ENCODE results near the gene C16orf95. TPM values are rescaled to one million over a fixed set of nuclear protein-coding genes. Genes with fewer than 3 reads are reported as not detected.

The C16orf95 gene
- total RNA-seq, 1 donor from 2014 or later = 6.8 TPM

DNA sequence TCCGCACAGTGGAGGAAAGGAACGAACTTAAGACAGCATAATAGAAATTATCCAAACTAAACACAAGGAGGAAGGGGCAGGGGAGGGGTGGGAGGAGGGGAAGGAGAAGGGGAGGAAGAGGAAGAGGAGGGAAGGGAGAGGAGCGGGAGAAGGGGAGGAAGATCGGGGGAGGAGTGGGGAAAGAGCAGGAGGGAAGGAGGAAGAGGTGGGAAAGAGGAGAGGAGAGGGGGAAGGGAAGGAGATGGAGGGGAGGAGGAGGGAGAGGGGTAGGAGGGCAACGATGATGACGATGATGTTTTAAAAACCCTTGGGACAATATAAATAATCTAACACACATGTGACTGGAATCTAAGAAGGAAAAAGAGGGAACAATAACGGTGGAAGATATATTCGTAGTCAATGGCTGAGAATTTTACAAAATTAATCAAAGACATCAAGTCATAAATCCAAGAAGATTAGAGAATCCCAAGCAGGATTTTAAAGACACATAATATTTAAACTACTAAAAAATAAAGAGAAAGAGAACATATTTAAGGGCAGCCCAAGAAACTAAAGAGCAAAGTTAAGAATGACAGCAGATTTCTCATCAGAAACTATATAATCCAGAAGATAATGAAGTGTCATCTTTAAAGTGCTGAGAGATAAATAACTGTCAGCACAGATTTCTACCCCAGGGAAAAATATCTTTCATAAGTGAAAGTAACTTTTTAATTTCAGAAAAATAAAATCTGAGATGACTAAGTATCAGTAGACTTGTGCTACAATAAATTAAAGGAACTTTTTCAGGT lies 30.2 kb downstream of the C16orf95 start:
- TF ChIP-seq, protein P1, sequence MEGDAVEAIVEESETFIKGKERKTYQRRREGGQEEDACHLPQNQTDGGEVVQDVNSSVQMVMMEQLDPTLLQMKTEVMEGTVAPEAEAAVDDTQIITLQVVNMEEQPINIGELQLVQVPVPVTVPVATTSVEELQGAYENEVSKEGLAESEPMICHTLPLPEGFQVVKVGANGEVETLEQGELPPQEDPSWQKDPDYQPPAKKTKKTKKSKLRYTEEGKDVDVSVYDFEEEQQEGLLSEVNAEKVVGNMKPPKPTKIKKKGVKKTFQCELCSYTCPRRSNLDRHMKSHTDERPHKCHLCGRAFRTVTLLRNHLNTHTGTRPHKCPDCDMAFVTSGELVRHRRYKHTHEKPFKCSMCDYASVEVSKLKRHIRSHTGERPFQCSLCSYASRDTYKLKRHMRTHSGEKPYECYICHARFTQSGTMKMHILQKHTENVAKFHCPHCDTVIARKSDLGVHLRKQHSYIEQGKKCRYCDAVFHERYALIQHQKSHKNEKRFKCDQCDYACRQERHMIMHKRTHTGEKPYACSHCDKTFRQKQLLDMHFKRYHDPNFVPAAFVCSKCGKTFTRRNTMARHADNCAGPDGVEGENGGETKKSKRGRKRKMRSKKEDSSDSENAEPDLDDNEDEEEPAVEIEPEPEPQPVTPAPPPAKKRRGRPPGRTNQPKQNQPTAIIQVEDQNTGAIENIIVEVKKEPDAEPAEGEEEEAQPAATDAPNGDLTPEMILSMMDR (conservative IDR thresholded peaks at IDR 0.05) = no peak
- Mint-ChIP-seq H3K4me1 (no peaks in the 10 kb centered on the region), H3K27ac (ENCODE audit: unreplicated experiment) (no peak overlapping the region), H3K27me3 (ENCODE audit: low read depth) (no peaks in the 10 kb centered on the region), H3K9me3 (peaks cover 6% of the 10 kb centered on the region), H3K36me3 (ENCODE audit: low read depth) (peaks cover 7% of the 10 kb centered on the region), H3K4me3 (no peak overlapping the region)
- no peak for DNase-seq (ENCODE audit: low read depth, low spot score)

DNA sequence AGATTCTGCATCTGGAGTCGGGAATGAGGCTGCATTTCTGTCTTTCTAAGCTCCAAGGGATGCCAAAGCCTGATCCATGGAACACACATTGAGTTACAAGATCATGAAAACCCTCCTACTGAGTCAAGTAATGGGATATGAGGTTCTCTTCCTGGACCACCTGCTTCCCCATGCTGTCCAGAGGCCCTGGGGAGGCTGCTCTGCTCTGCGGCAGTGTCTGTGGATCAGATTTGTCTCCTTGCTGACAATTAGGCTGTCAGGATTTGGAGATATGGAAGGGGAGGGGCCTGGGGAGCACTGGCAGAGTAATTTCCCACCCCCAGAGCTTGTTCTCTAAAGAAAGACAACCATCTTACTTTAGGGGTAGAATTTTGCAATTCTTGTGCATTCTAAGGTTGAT lies 33.0 kb downstream of the C16orf95 start:
- Mint-ChIP-seq H3K27ac (ENCODE audit: unreplicated experiment) (no peak overlapping the region), H3K9me3 (peaks cover 6% of the 10 kb centered on the region), H3K27me3 (ENCODE audit: low read depth) (peaks cover under 1% of the 10 kb centered on the region), H3K36me3 (ENCODE audit: low read depth) (peaks cover 6% of the 10 kb centered on the region), H3K4me1 (no peaks in the 10 kb centered on the region), H3K4me3 (no peak overlapping the region)
- TF ChIP-seq, protein P1 (conservative IDR thresholded peaks at IDR 0.05) = no peak
- DNase-seq (ENCODE audit: low read depth, low spot score) = no peak

DNA sequence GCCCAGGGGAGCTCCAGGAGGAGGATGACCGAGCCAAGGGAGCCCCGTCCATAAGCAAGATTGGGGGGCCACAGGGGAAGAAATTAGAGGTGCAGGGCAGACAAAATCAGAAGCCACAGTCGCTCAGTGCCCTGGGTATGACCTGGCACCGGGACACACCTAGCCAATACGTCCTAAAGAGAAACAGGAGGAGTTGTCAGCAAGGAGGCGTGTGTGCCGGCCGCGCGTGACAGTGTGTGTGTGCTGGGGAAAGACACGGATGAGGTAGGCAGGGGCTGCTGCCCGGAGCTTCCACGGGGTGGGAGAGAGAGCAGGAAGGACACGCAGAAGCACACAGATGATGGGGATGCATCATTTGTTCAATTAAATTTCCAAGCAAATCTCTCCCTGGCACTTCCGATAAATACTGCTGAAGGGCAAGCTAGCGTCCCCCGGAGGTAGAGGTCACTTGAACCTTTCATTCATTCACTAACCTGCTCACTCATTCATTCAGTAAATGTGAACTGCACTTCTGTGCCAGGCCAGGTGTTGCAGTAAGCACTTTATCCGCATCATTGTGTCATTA lies 38.0 kb downstream of the C16orf95 start:
- TF ChIP-seq, protein P1 (conservative IDR thresholded peaks at IDR 0.05) = no peak
- Mint-ChIP-seq H3K27ac (ENCODE audit: unreplicated experiment) (no peak overlapping the region), H3K27me3 (ENCODE audit: low read depth) (peaks cover 8% of the 10 kb centered on the region), H3K9me3 (no peaks in the 10 kb centered on the region), H3K4me1 (peaks cover 21% of the 10 kb centered on the region), H3K36me3 (ENCODE audit: low read depth) (no peaks in the 10 kb centered on the region), H3K4me3 (no peak overlapping the region)
- no peak for DNase-seq (ENCODE audit: low read depth, low spot score)

DNA sequence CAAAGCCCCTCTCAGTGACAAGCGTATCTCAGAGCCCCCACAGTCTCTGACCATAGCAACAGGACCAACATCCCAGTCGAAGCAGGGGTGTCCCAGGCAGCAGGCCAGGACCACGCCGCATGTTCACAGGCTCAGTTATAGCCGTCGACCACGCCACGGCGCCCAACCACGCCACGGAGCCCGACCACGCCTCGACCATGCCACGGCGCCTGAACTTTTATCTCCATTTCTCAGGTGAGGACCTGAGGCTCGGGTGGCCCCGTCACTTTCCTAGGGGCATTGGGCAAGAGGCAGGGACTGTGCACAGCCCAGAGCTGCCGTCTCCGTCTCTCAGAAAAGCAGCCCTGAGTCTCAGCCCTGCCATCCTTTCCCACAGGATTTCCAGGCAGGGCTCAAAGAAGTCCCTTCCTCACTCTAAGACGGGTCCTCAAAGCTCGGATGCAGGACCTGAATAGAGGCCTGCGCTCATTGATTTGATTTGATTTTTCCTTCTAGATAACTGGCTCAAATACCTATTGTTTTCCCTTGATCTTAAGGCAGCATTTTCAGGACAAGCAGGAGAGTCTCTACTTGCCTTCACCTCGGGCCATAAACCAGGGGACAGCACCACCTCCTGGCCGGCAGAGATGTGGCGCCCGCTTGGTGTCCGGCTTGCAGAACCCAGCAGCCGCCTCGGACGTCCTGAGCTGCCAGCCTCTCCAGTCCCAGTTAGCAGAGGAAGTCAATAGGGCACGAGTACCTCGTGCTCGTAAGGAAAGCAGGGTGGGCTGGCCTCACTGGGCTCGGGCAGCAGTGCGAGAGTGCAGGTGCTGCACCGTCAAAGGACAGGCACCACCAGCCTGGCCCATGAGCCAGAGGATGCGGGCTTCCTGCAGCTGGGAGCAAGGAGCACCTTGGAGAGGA lies 38.8 kb downstream of the C16orf95 start:
- peak overlapping the region; percentile 73 for H3K27ac Mint-ChIP-seq (ENCODE audit: unreplicated experiment)
- DNase-seq (ENCODE audit: low read depth, low spot score) = peak; percentile 80
- peaks cover 8% of the 10 kb centered on the region for H3K27me3 Mint-ChIP-seq (ENCODE audit: low read depth)
- no peaks in the 10 kb centered on the region for H3K9me3 Mint-ChIP-seq
- TF ChIP-seq, protein P1 (conservative IDR thresholded peaks at IDR 0.05) = peak; percentile 97
- H3K4me3 Mint-ChIP-seq = no peak overlapping the region
- no peaks in the 10 kb centered on the region for H3K36me3 Mint-ChIP-seq (ENCODE audit: low read depth)
- H3K4me1 Mint-ChIP-seq = peaks cover 21% of the 10 kb centered on the region

DNA sequence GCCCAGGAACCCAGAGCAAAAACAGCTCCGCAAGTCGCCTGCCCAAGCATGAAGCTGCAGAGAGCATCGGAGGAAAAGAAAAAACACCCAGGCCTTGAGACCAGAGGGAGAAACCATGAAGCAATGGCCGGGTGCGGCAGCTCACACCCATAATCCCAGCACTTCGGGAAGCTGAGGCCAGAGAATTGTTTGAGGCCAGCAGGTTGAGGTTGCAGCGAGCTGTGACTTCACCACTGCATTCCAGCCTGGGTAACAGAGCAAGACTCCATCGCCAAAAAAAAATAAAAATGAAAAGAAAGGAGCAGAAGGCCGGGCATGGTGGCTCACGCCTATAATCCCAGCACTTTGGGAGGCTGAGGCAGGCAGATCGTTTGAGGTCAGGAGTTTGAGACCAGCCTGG lies 40.3 kb downstream of the C16orf95 start:
- Mint-ChIP-seq H3K4me3 (no peak overlapping the region), H3K4me1 (peaks cover 21% of the 10 kb centered on the region), H3K27me3 (ENCODE audit: low read depth) (peaks cover 8% of the 10 kb centered on the region), H3K36me3 (ENCODE audit: low read depth) (no peaks in the 10 kb centered on the region), H3K27ac (ENCODE audit: unreplicated experiment) (no peak overlapping the region), H3K9me3 (no peaks in the 10 kb centered on the region)
- no peak for DNase-seq (ENCODE audit: low read depth, low spot score)
- TF ChIP-seq, protein P1 (conservative IDR thresholded peaks at IDR 0.05) = no peak
